Stimulated activated CD4-positive, alpha-beta T cell treated with anti-CD3 and anti-CD28 coated beads, Interleukin-1b, Interleukin-23, amount 100 ng/mL, for 24 hours (primary cell): ENCODE results near the gene RIMBP2.

ENCODE experiments used
- DNase-seq, 4 experiments: peaks; one replicate each; pipeline ENCODE4 v3.0.0-alpha.2; 2020; ENCODE audit warnings: low read depth in 4 of 4, low spot score in 1 of 4

RIMBP2 gene

GRCh38 chr12:130577351-130577750, 138.7 kb downstream of the RIMBP2 start:
- no peak for DNase-seq

- no peak for DNase-seq
Observed at GRCh38 chr12:130576371-130576816, 139.7 kb downstream of the RIMBP2 start.

- DNase-seq, result no peak
Observed at GRCh38 chr12:130574402-130574801, 141.7 kb downstream of the RIMBP2 start.

- no peak for DNase-seq
Observed at GRCh38 chr12:130573766-130574165, 142.3 kb downstream of the RIMBP2 start.

GRCh38 chr12:130573235-130573634, 142.9 kb downstream of the RIMBP2 start:
- DNase-seq, result no peak

GRCh38 chr12:130572553-130572952, 143.5 kb downstream of the RIMBP2 start:
- DNase-seq, result no peak

- DNase-seq, result no peak
Observed at GRCh38 chr12:130571734-130572133, 144.4 kb downstream of the RIMBP2 start.

GRCh38 chr12:130571089-130571488, 145.0 kb downstream of the RIMBP2 start:
- no peak for DNase-seq

- no peak for DNase-seq
Observed at GRCh38 chr12:130569521-130569920, 146.6 kb downstream of the RIMBP2 start.

- DNase-seq, result no peak
Observed at GRCh38 chr12:130568501-130568900, 147.6 kb downstream of the RIMBP2 start.

GRCh38 chr12:130568041-130568440, 148.1 kb downstream of the RIMBP2 start:
- no peak for DNase-seq

GRCh38 chr12:130566446-130567155, 149.5 kb downstream of the RIMBP2 start:
- DNase-seq, result no peak

GRCh38 chr12:130565189-130565588, 150.9 kb downstream of the RIMBP2 start:
- no peak for DNase-seq

- no peak for DNase-seq
Observed at GRCh38 chr12:130563323-130563722, 152.8 kb downstream of the RIMBP2 start.

- DNase-seq, result no peak
Observed at GRCh38 chr12:130562716-130563115, 153.4 kb downstream of the RIMBP2 start.

GRCh38 chr12:130560321-130560720, 155.8 kb downstream of the RIMBP2 start:
- DNase-seq, result no peak

- no peak for DNase-seq
Observed at GRCh38 chr12:130559806-130560205, 156.3 kb downstream of the RIMBP2 start.

GRCh38 chr12:130557886-130558765, 158.0 kb downstream of the RIMBP2 start:
- DNase-seq, result no peak

- no peak for DNase-seq
Observed at GRCh38 chr12:130557201-130557600, 158.9 kb downstream of the RIMBP2 start.

GRCh38 chr12:130556486-130557055, 159.5 kb downstream of the RIMBP2 start:
- no peak for DNase-seq

GRCh38 chr12:130555628-130556485, 160.2 kb downstream of the RIMBP2 start:
- no peak for DNase-seq
